HepG2 (cell line): ENCODE data around the gene LMNA. TPM values are rescaled to one million over a fixed set of nuclear protein-coding genes. Genes with fewer than 3 reads are reported as not detected.

ENCODE experiments used
- ATM ChIP-seq: fragments of 450-650 bp; IDR thresholded peaks from 2 replicates; pipeline ENCODE4 v1.7.1; 2017; ENCODE audit warnings: mild to moderate bottlenecking, borderline replicate concordance
- GZF1 ChIP-seq: sonication (generic); formaldehyde crosslinking; IDR thresholded peaks from 2 replicates; pipeline ENCODE4 v1.5.1; 2020; ENCODE audit warnings: mild to moderate bottlenecking, missing genetic modification reagents
- MED8 ChIP-seq: sonication (generic); formaldehyde crosslinking; IDR thresholded peaks from 2 replicates; pipeline ENCODE4 v1.8.1; 2023; ENCODE audit warnings: mild to moderate bottlenecking, missing genetic modification reagents; ENCODE audit not compliant: insufficient replicate concordance
- polyA plus RNA-seq, 8 experiments: library from polyadenylated mRNA; depleted of rRNA in 3 of 8; stranded (reverse) in 7 of 8; unstranded in 1 of 8; fragments of >200 nt; fragmentation: Illumina TruSeq in 4 of 8; extraction: Trizol in 4 of 8; gene quantifications; 2 replicates each; pipeline versions ENCODE4 v1.2.1 to v1.2.3, GENCODE V29; 2011 to 2016; ENCODE audit warnings: low read depth in 4 of 8, missing spikeins in 1 of 8, mixed read lengths in 1 of 8; ENCODE audit not compliant: insufficient read depth in 1 of 8
- total RNA-seq, 5 experiments: library from RNA; depleted of rRNA; stranded (reverse); fragments of >200 nt; fragmentation: Illumina TruSeq; extraction: Trizol; gene quantifications; 2 replicates each; pipeline ENCODE4 v1.2.3, GENCODE V29; 2016; ENCODE audit warnings: low read depth in 1 of 5
- TF ChIP-seq, protein P1 (sequence below): sonication (generic); formaldehyde crosslinking; IDR thresholded peaks from one replicate; pipeline ENCODE4 v1.5.1; 2020; ENCODE audit warnings: mild to moderate bottlenecking, missing genetic modification reagents; ENCODE audit errors: not compliant biosample characterization
- TF ChIP-seq, protein P2 (sequence below): sonication (generic); formaldehyde crosslinking; IDR thresholded peaks from 2 replicates; pipeline ENCODE4 v1.8.1; 2023; ENCODE audit warnings: mild to moderate bottlenecking, missing genetic modification reagents
- TF ChIP-seq, protein P3 (sequence below): IDR thresholded peaks from 2 replicates; pipeline ENCODE4 v1.6.1; 2016; ENCODE audit warnings: low read depth

Gene LMNA
- total and polyA plus RNA-seq, 2 of the 13 experiments (the other 11 are each of a cell fraction or from before 2014, with no cell fraction given) = 107 to 225 TPM

DNA sequence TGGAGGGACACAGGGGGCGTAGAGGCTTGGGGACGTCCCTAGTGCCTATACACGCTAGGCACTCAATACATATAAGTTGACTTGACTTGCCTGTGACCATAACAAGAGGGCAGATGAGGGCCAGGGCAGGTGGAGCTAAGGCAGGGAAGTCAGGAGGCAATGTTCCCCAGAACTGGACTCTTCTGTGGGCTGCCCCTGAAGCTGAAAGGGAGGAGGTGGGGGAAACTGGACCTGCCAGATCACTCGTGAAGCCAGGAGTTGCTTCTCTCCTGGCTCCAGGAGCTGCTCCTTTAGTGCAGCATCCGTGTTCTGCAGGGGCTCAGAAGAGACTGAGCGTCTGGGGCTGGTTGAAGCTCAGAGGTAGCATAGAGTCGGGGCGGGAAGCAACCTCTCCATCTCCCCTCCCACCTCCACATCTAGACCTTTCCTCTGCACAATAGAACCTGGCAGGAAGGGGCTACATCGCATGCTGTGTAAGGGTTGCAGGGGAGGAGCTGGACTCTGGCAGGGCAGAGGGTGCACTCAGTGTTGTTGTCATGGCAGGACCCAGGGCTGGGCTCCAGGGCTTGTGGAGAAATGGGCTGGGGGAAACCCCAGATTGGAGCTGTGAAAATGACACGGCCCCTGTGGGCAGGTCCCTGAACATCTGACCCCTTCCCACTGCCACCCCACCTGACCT lies 36.0 kb downstream of the LMNA start (continued):
- TF ChIP-seq, protein P1, sequence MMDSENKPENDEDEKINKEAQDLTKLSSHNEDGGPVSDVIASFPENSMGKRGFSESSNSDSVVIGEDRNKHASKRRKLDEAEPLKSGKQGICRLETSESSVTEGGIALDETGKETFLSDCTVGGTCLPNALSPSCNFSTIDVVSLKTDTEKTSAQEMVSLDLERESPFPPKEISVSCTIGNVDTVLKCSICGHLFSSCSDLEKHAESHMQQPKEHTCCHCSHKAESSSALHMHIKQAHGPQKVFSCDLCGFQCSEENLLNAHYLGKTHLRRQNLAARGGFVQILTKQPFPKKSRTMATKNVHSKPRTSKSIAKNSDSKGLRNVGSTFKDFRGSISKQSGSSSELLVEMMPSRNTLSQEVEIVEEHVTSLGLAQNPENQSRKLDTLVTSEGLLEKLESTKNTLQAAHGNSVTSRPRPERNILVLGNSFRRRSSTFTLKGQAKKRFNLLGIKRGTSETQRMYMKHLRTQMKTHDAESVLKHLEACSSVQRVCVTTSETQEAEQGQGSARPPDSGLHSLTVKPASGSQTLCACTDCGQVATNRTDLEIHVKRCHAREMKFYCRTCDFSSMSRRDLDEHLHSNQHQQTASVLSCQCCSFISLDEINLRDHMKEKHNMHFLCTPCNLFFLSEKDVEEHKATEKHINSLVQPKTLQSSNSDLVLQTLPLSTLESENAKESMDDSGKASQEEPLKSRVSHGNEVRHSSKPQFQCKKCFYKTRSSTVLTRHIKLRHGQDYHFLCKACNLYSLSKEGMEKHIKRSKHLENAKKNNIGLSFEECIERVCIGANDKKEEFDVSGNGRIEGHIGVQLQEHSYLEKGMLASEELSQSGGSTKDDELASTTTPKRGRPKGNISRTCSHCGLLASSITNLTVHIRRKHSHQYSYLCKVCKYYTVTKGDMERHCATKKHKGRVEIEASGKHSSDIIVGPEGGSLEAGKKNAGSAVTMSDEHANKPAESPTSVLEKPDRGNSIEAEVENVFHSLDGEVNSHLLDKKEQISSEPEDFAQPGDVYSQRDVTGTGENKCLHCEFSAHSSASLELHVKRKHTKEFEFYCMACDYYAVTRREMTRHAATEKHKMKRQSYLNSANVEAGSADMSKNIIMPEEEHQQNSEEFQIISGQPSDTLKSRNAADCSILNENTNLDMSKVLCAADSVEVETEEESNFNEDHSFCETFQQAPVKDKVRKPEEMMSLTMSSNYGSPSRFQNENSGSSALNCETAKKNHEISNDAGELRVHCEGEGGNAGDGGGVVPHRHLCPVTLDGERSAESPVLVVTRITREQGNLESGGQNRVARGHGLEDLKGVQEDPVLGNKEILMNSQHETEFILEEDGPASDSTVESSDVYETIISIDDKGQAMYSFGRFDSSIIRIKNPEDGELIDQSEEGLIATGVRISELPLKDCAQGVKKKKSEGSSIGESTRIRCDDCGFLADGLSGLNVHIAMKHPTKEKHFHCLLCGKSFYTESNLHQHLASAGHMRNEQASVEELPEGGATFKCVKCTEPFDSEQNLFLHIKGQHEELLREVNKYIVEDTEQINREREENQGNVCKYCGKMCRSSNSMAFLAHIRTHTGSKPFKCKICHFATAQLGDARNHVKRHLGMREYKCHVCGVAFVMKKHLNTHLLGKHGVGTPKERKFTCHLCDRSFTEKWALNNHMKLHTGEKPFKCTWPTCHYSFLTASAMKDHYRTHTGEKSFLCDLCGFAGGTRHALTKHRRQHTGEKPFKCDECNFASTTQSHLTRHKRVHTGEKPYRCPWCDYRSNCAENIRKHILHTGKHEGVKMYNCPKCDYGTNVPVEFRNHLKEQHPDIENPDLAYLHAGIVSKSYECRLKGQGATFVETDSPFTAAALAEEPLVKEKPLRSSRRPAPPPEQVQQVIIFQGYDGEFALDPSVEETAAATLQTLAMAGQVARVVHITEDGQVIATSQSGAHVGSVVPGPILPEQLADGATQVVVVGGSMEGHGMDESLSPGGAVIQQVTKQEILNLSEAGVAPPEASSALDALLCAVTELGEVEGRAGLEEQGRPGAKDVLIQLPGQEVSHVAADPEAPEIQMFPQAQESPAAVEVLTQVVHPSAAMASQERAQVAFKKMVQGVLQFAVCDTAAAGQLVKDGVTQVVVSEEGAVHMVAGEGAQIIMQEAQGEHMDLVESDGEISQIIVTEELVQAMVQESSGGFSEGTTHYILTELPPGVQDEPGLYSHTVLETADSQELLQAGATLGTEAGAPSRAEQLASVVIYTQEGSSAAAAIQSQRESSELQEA (CRISPR knock-in tag) = no peak
- TF ChIP-seq GZF1 (CRISPR knock-in tag) (no peak), ATM (no peak), MED8 (CRISPR knock-in tag) (no peak)
- TF ChIP-seq, protein P2, sequence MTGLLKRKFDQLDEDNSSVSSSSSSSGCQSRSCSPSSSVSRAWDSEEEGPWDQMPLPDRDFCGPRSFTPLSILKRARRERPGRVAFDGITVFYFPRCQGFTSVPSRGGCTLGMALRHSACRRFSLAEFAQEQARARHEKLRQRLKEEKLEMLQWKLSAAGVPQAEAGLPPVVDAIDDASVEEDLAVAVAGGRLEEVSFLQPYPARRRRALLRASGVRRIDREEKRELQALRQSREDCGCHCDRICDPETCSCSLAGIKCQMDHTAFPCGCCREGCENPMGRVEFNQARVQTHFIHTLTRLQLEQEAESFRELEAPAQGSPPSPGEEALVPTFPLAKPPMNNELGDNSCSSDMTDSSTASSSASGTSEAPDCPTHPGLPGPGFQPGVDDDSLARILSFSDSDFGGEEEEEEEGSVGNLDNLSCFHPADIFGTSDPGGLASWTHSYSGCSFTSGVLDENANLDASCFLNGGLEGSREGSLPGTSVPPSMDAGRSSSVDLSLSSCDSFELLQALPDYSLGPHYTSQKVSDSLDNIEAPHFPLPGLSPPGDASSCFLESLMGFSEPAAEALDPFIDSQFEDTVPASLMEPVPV (CRISPR knock-in tag) = no peak
- TF ChIP-seq, protein P3, sequence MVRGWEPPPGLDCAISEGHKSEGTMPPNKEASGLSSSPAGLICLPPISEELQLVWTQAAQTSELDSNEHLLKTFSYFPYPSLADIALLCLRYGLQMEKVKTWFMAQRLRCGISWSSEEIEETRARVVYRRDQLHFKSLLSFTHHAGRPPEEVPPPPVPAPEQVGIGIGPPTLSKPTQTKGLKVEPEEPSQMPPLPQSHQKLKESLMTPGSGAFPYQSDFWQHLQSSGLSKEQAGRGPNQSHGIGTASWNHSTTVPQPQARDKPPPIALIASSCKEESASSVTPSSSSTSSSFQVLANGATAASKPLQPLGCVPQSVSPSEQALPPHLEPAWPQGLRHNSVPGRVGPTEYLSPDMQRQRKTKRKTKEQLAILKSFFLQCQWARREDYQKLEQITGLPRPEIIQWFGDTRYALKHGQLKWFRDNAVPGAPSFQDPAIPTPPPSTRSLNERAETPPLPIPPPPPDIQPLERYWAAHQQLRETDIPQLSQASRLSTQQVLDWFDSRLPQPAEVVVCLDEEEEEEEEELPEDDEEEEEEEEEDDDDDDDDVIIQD (CRISPR knock-in tag) = no peak
